KMS-11 (cell line): ENCODE measurements around the gene HS6ST2.

Experiments
- H2AFZ ChIP-seq: fragments of 200-600 bp; sonication (generic); 2 replicates; pipeline ENCODE4 v1.6.1; 2016; ENCODE audit warnings: antibody characterized with exemption, mixed run types, low read depth
- H3K27ac ChIP-seq: fragments of 200-600 bp; sonication (generic); 2 replicates; pipeline ENCODE4 v1.6.1; 2016; ENCODE audit warnings: mild to moderate bottlenecking, mixed run types
- H3K27me3 ChIP-seq: fragments of 200-600 bp; sonication (generic); 2 replicates; pipeline ENCODE4 v1.6.1; 2017; ENCODE audit warnings: mild to moderate bottlenecking, low read depth, mixed run types, moderate library complexity; ENCODE audit not compliant: insufficient read depth
- H3K36me3 ChIP-seq: fragments of 200-600 bp; sonication (generic); 2 replicates; pipeline ENCODE4 v1.6.1; 2017; ENCODE audit warnings: mild to moderate bottlenecking, mixed run types; ENCODE audit not compliant: insufficient read depth
- H3K4me1 ChIP-seq: fragments of 200-600 bp; sonication (generic); 2 replicates; pipeline ENCODE4 v1.6.1; 2016; ENCODE audit warnings: mild to moderate bottlenecking, low read depth, mixed run types; ENCODE audit not compliant: poor library complexity, severe bottlenecking
- H3K4me2 ChIP-seq: fragments of 200-600 bp; sonication (generic); 2 replicates; pipeline ENCODE4 v1.7.0; 2016; ENCODE audit warnings: mild to moderate bottlenecking, mixed run types
- H3K4me3 ChIP-seq: fragments of 200-600 bp; sonication (generic); IDR thresholded peaks from 2 replicates; pipeline ENCODE4 v1.6.1; 2017; ENCODE audit warnings: low read depth, low read length, mixed read lengths; ENCODE audit not compliant: insufficient read depth
- H3K79me2 ChIP-seq: fragments of 200-600 bp; sonication (generic); 2 replicates; pipeline ENCODE4 v1.6.1; 2016; ENCODE audit warnings: low read depth, mixed run types; ENCODE audit not compliant: insufficient read depth
- H3K9ac ChIP-seq: fragments of 200-600 bp; sonication (generic); 2 replicates; pipeline ENCODE4 v1.6.1; 2016; ENCODE audit warnings: mild to moderate bottlenecking, mixed run types
- H4K20me1 ChIP-seq: fragments of 200-600 bp; sonication (generic); 2 replicates; pipeline ENCODE4 v1.6.1; 2016; ENCODE audit warnings: mild to moderate bottlenecking, mixed run types; ENCODE audit not compliant: insufficient read depth
- CTCF ChIP-seq: fragments of 200-600 bp; sonication (generic); conservative IDR thresholded peaks from 2 replicates; pipeline ENCODE4 v1.6.1; 2017; ENCODE audit warnings: low read depth, mild to moderate bottlenecking, antibody characterized with exemption, low read length, moderate library complexity, mixed read lengths

The HS6ST2 gene

GRCh38 chrX:132836471-132836870 lies 122.0 kb downstream of the HS6ST2 start:
- no peak overlapping the region for H3K27ac ChIP-seq
- no peak overlapping the region for H2AFZ ChIP-seq
- H3K79me2 ChIP-seq: no peaks in the 10 kb centered on the region
- no peak overlapping the region for H3K4me2 ChIP-seq
- H3K4me3 ChIP-seq: no peak overlapping the region
- H3K9ac ChIP-seq: no peak overlapping the region
- no peaks in the 10 kb centered on the region for H4K20me1 ChIP-seq
- TF ChIP-seq CTCF: no peak
- no peaks in the 10 kb centered on the region for H3K36me3 ChIP-seq
- H3K4me1 ChIP-seq: peaks cover 11% of the 10 kb centered on the region
- no peaks in the 10 kb centered on the region for H3K27me3 ChIP-seq

- no peak overlapping the region for H3K27ac ChIP-seq
- H3K4me2 ChIP-seq: no peak overlapping the region
- H3K4me3 ChIP-seq: no peak overlapping the region
- H2AFZ ChIP-seq: no peak overlapping the region
- TF ChIP-seq CTCF: no peak
- H4K20me1 ChIP-seq: no peaks in the 10 kb centered on the region
- H3K79me2 ChIP-seq: no peaks in the 10 kb centered on the region
- H3K9ac ChIP-seq: no peak overlapping the region
- H3K36me3 ChIP-seq: no peaks in the 10 kb centered on the region
- peaks cover 22% of the 10 kb centered on the region for H3K4me1 ChIP-seq
- no peaks in the 10 kb centered on the region for H3K27me3 ChIP-seq
Observed at GRCh38 chrX:132834741-132835140, 123.7 kb downstream of the HS6ST2 start.

GRCh38 chrX:132834109-132834508 lies 124.3 kb downstream of the HS6ST2 start:
- no peak overlapping the region for H3K27ac ChIP-seq
- H3K79me2 ChIP-seq: no peaks in the 10 kb centered on the region
- no peak overlapping the region for H3K9ac ChIP-seq
- H2AFZ ChIP-seq: no peak overlapping the region
- no peak overlapping the region for H3K4me2 ChIP-seq
- H3K4me1 ChIP-seq: peaks cover 22% of the 10 kb centered on the region
- no peak overlapping the region for H3K4me3 ChIP-seq
- no peaks in the 10 kb centered on the region for H3K36me3 ChIP-seq
- H4K20me1 ChIP-seq: no peaks in the 10 kb centered on the region
- H3K27me3 ChIP-seq: no peaks in the 10 kb centered on the region
- TF ChIP-seq CTCF: no peak

- Histone ChIP-seq H3K4me1 (peaks cover 22% of the 10 kb centered on the region), H2AFZ (no peak overlapping the region), H3K27me3 (no peaks in the 10 kb centered on the region), H3K79me2 (no peaks in the 10 kb centered on the region), H3K9ac (no peak overlapping the region), H4K20me1 (no peaks in the 10 kb centered on the region), H3K4me2 (no peak overlapping the region), H3K4me3 (no peak overlapping the region), H3K27ac (no peak overlapping the region), H3K36me3 (no peaks in the 10 kb centered on the region)
- no peak for TF ChIP-seq CTCF
Observed at GRCh38 chrX:132833373-132833772, 125.1 kb downstream of the HS6ST2 start.
